Thyroid gland (tissue), 4 donors: ENCODE results near the gene PSMF1. TPM values are rescaled to one million over a fixed set of nuclear protein-coding genes. Genes with fewer than 3 reads are reported as not detected.
"Not testable (repeated sequence)": the region's sequence is repeated elsewhere in the genome, so short reads cannot be mapped to it uniquely, and the experiment has no call there.

Experiments
- DNase-seq, 2 donors: peaks; one replicate each; pipeline ENCODE4 v3.0.0-alpha.2; 2019
- H3K27ac ChIP-seq, 3 donors: fragments of 200-600 bp; sonication (generic); 1 replicate in 2 of 3; 2 replicates in 1 of 3; pipeline ENCODE4 v1.5.1; 2016 to 2019; ENCODE audit warnings: mild to moderate bottlenecking in 1 of 3, moderate library complexity in 1 of 3
- H3K27me3 ChIP-seq: fragments of 200-600 bp; sonication (generic); one replicate; pipeline ENCODE4 v1.5.1; 2019
- H3K36me3 ChIP-seq, 2 donors: fragments of 200-600 bp; sonication (generic); one replicate each; pipeline ENCODE4 v1.5.1; 2016 to 2019
- H3K4me1 ChIP-seq, 2 donors: fragments of 200-600 bp; sonication (generic); one replicate each; pipeline ENCODE4 v1.5.1; 2017 to 2019
- H3K4me3 ChIP-seq, 3 donors: fragments of 200-600 bp; sonication (generic); replicated peaks in 1 of 3; 1 replicate in 2 of 3; 2 replicates in 1 of 3; pipeline ENCODE4 v1.5.1; 2016; ENCODE audit warnings: mild to moderate bottlenecking in 1 of 3
- H3K9me3 ChIP-seq: fragments of 200-600 bp; sonication (generic); one replicate; pipeline ENCODE4 v1.5.1; 2017
- POLR2A ChIP-seq, 2 donors: fragments of 450-650 bp; IDR thresholded peaks; one replicate each; pipeline ENCODE4 v1.6.1; 2017; ENCODE audit warnings: antibody characterized with exemption in 2 of 2, mild to moderate bottlenecking in 2 of 2, moderate library complexity in 1 of 2
- WGBS, 2 donors: methylation state at CpG; one replicate each; pipeline ENCODE4 v1.1.5; 2017; 5-methylcytosine and 5-hydroxymethylcytosine counted together
- intact Hi-C: fragments of 100-400 bp; cut with DNase I; formaldehyde crosslinking; loops from one replicate; pipeline ENCODE4 v1.15.1; 2023
- total RNA-seq, 4 donors: library from RNA; depleted of rRNA; stranded (reverse); fragments of >200 nt; gene quantifications; one replicate each; pipeline ENCODE4 v1.2.3, GENCODE V29; 2016
- TF ChIP-seq, protein P1 (sequence below), 6 experiments: fragments of 200-600 bp in 3 of 6; fragments of 450-650 bp in 3 of 6; sonication (generic) in 3 of 6; IDR thresholded peaks; one replicate each; pipeline ENCODE4 v1.5.1; 2016 to 2019; ENCODE audit warnings: antibody characterized with exemption in 6 of 6, mild to moderate bottlenecking in 2 of 6, inconsistent platforms in 1 of 6, moderate library complexity in 1 of 6

Gene PSMF1
- total RNA-seq, 4 donors from 2014 or later, result 74.8 to 189 (median 105) TPM

GRCh38 chr20:1146957-1147356 is 28.6 kb downstream of the PSMF1 start:
- Histone ChIP-seq H3K9me3 (no peaks in the 10 kb centered on the region), H3K27me3 (no peaks in the 10 kb centered on the region), H3K4me1 (no peaks in the 10 kb centered on the region), H3K4me3 (no peak overlapping the region), H3K36me3 (peaks cover 6 to 18% of the 10 kb centered on the region in 2 donors), H3K27ac (no peak overlapping the region)
- WGBS, 2 donors, result 97% methylated on average over 5 of the region's 5 CpGs
- no peak for TF ChIP-seq POLR2A (IDR thresholded peaks at IDR 0.05)
- TF ChIP-seq, protein P1, sequence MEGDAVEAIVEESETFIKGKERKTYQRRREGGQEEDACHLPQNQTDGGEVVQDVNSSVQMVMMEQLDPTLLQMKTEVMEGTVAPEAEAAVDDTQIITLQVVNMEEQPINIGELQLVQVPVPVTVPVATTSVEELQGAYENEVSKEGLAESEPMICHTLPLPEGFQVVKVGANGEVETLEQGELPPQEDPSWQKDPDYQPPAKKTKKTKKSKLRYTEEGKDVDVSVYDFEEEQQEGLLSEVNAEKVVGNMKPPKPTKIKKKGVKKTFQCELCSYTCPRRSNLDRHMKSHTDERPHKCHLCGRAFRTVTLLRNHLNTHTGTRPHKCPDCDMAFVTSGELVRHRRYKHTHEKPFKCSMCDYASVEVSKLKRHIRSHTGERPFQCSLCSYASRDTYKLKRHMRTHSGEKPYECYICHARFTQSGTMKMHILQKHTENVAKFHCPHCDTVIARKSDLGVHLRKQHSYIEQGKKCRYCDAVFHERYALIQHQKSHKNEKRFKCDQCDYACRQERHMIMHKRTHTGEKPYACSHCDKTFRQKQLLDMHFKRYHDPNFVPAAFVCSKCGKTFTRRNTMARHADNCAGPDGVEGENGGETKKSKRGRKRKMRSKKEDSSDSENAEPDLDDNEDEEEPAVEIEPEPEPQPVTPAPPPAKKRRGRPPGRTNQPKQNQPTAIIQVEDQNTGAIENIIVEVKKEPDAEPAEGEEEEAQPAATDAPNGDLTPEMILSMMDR (IDR thresholded peaks at IDR 0.05), result no peak
- intact Hi-C loops, result no loop called here
- no peak for DNase-seq

DNA sequence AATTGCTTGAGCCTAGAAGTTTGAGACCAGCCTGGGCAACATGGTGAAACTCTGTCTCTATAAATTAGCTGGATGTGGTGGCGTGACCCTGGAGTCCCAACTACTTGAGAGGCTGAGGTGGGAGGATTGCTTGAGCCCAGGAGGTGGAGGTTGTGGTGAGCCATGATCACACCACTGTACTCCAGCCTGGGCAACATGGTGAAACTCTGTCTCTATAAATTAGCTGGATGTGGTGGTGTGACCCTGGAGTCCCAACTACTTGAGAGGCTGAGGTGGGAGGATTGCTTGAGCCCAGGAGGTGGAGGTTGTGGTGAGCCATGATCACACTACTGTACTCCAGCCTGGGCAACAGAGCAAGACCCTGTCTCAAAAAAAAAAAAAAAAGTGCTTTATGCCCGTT is 31.4 kb downstream of the PSMF1 start:
- intact Hi-C loops, H3K27ac ChIP-seq, H3K4me1 ChIP-seq, H3K4me3 ChIP-seq, H3K9me3 ChIP-seq, H3K27me3 ChIP-seq, DNase-seq: not testable (repeated sequence)
- WGBS, 2 donors, result 90 to 95% methylated on average over 2 of the region's 2 CpGs
- H3K36me3 ChIP-seq, result peaks cover 6 to 18% of the 10 kb centered on the region in 2 donors

GRCh38 chr20:1150218-1150617 is 31.8 kb downstream of the PSMF1 start:
- no peaks in the 10 kb centered on the region for H3K4me1 ChIP-seq
- TF ChIP-seq POLR2A (IDR thresholded peaks at IDR 0.05), result no peak
- TF ChIP-seq, protein P1 (IDR thresholded peaks at IDR 0.05), result no peak
- DNase-seq, result no peak
- H3K9me3 ChIP-seq, result no peaks in the 10 kb centered on the region
- intact Hi-C loops, result no loop called here
- peaks cover 6 to 18% of the 10 kb centered on the region in 2 donors for H3K36me3 ChIP-seq
- H3K27ac ChIP-seq, result no peak overlapping the region
- 67% methylated on average over 4 of the region's 4 CpGs for WGBS, 2 donors
- H3K4me3 ChIP-seq, result no peak overlapping the region
- no peaks in the 10 kb centered on the region for H3K27me3 ChIP-seq

DNA sequence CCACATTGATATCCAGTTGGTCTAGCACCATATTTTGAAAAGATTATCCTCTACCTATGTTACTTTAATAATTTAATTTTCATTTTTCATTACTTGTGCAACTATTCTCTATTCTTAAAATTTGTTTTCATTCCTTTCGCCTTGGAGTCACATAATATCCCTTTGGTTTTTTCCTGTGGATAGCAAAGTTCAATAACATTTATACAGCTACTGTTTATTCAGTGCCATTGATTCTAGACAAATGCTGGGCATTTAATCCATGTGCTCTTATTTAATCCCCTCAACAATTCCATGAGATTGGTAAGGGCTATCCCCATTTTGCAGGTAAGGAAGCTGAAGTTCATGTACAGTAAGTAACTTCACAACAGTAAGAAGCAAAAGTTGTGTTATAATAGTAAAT is 32.6 kb downstream of the PSMF1 start:
- peaks cover under 1 to 18% of the 10 kb centered on the region in 2 donors for H3K36me3 ChIP-seq
- no peaks in the 10 kb centered on the region for H3K9me3 ChIP-seq
- no peaks in the 10 kb centered on the region for H3K4me1 ChIP-seq
- H3K4me3 ChIP-seq, result no peak overlapping the region
- no peak for TF ChIP-seq POLR2A (IDR thresholded peaks at IDR 0.05)
- TF ChIP-seq, protein P1 (IDR thresholded peaks at IDR 0.05), result no peak
- H3K27ac ChIP-seq, result no peak overlapping the region
- WGBS, 2 donors, result 97 to 100% methylated on average over 1 of the region's 1 CpG
- no peak for DNase-seq
- intact Hi-C loops, result no loop called here
- no peaks in the 10 kb centered on the region for H3K27me3 ChIP-seq

DNA sequence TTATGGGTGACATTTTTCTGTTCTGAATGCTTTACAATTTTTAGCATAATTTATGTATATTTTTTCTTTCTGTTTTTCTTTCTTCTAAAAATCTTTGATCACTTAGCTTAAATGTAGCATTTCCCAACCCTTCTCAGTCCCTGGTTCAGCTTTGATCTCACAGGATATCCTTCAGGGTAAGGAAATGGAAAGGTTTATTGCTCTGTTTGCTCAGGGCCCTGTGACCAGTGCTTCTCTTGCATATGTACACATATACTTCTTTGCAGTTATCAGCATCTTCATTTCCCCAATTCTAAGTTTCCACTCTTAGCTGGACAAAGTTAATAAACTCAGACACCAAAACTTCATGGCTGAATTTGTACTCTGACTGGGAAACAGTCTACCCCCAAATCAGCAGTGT is 35.8 kb downstream of the PSMF1 start:
- no peak for DNase-seq
- no peaks in the 10 kb centered on the region for H3K36me3 ChIP-seq
- intact Hi-C loops, result no loop called here

More for the DNA sequence above, 35.8 kb downstream of the PSMF1 start:
- Histone ChIP-seq H3K27ac (no peak overlapping the region), H3K4me3 (no peak overlapping the region), H3K9me3 (no peaks in the 10 kb centered on the region), H3K27me3 (no peaks in the 10 kb centered on the region), H3K4me1 (no peaks in the 10 kb centered on the region)
- TF ChIP-seq POLR2A (IDR thresholded peaks at IDR 0.05), result no peak
- TF ChIP-seq, protein P1 (IDR thresholded peaks at IDR 0.05), result no peak
